GM23248 (cell line): Measurements from ENCODE around the gene DDX59. TPM values are rescaled to one million over a fixed set of nuclear protein-coding genes. Genes with fewer than 3 reads are reported as not detected.

Experiments used
- DNase-seq: peaks from one replicate; pipeline ENCODE4 v3.0.0-alpha.2; 2015
- H2AFZ ChIP-seq: fragments of 200-600 bp; sonication (generic); 2 replicates; pipeline ENCODE4 v1.6.1; 2016; ENCODE audit warnings: antibody characterized with exemption
- H3F3A ChIP-seq: fragments of 200-600 bp; sonication (generic); 2 replicates; pipeline ENCODE4 v1.6.1; 2016; ENCODE audit warnings: mild to moderate bottlenecking, antibody characterized with exemption, mixed run types; ENCODE audit not compliant: insufficient read depth
- H3K27ac ChIP-seq: fragments of 200-600 bp; sonication (generic); 2 replicates; pipeline ENCODE4 v1.5.1; 2016; ENCODE audit warnings: mild to moderate bottlenecking
- H3K27me3 ChIP-seq: fragments of 200-600 bp; sonication (generic); replicated peaks from 2 replicates; pipeline ENCODE4 v1.6.1; 2016; ENCODE audit warnings: mild to moderate bottlenecking; ENCODE audit not compliant: insufficient read depth
- H3K36me3 ChIP-seq: fragments of 200-600 bp; sonication (generic); 2 replicates; pipeline ENCODE4 v1.6.1; 2016; ENCODE audit warnings: low read depth, mild to moderate bottlenecking
- H3K4me1 ChIP-seq: fragments of 200-600 bp; sonication (generic); 2 replicates; pipeline ENCODE4 v1.6.1; 2016; ENCODE audit warnings: mild to moderate bottlenecking; ENCODE audit not compliant: insufficient read depth
- H3K4me2 ChIP-seq: fragments of 200-600 bp; sonication (generic); one replicate; pipeline ENCODE4 v1.6.1; 2016; ENCODE audit warnings: mild to moderate bottlenecking; ENCODE audit not compliant: unreplicated experiment
- H3K4me3 ChIP-seq: fragments of 200-600 bp; sonication (generic); 2 replicates; pipeline ENCODE4 v1.5.1; 2016; ENCODE audit warnings: mild to moderate bottlenecking
- H3K79me2 ChIP-seq: fragments of 200-600 bp; sonication (generic); 2 replicates; pipeline ENCODE4 v1.6.1; 2016; ENCODE audit warnings: mild to moderate bottlenecking; ENCODE audit not compliant: insufficient read depth
- H3K9ac ChIP-seq: fragments of 200-600 bp; sonication (generic); 2 replicates; pipeline ENCODE4 v1.6.1; 2016; ENCODE audit warnings: mild to moderate bottlenecking
- H3K9me2 ChIP-seq: fragments of 200-600 bp; sonication (generic); 2 replicates; pipeline ENCODE4 v1.6.1; 2016; ENCODE audit warnings: mixed run types, mild to moderate bottlenecking, moderate library complexity; ENCODE audit not compliant: insufficient read depth
- H3K9me3 ChIP-seq: fragments of 200-600 bp; sonication (generic); one replicate; pipeline ENCODE4 v1.6.1; 2017; ENCODE audit warnings: low read depth
- H4K20me1 ChIP-seq: fragments of 200-600 bp; sonication (generic); 2 replicates; pipeline ENCODE4 v1.6.0; 2016; ENCODE audit not compliant: insufficient read depth
- EZH2 ChIP-seq: fragments of 200-600 bp; sonication (generic); IDR thresholded peaks from 2 replicates; pipeline ENCODE4 v1.6.1; 2018; ENCODE audit warnings: antibody characterized with exemption, mild to moderate bottlenecking; ENCODE audit not compliant: insufficient read depth, poor library complexity, severe bottlenecking
- EZH2phosphoT487 ChIP-seq: fragments of 200-600 bp; sonication (generic); IDR thresholded peaks from 2 replicates; pipeline ENCODE4 v1.6.1; 2018; ENCODE audit warnings: antibody characterized with exemption, moderate library complexity, mild to moderate bottlenecking, low read depth; ENCODE audit not compliant: insufficient read depth
- WGBS, 2 experiments: methylation state at CpG; one replicate each; pipeline ENCODE4 v1.1.6; 2015 to 2017; ENCODE audit warnings: low lambda C conversion rate in 2 of 2, low coverage in 1 of 2; ENCODE audit errors: missing lambda C conversion rate in 2 of 2; 5-methylcytosine and 5-hydroxymethylcytosine counted together
- in situ Hi-C: fragments of 300-500 bp; cut with MboI; formaldehyde crosslinking; loops from 2 replicates; pipeline ENCODE4 v1.15.0; 2020
- polyA plus RNA-seq: library from polyadenylated mRNA; unstranded; fragments of >200 nt; fragmentation: Nextera tagmentation; extraction: Ambion mirVana; gene quantifications from 2 replicates; pipeline ENCODE4 v1.2.1, GENCODE V29; 2016
- total RNA-seq: library from RNA; depleted of rRNA; stranded (reverse); fragments of >200 nt; shearing (Covaris generic); gene quantifications from 2 replicates; pipeline ENCODE4 v1.2.3, GENCODE V29; 2014

DDX59 gene
- total and polyA plus RNA-seq, 2 experiments from 2014 or later, result 12.2 to 14.2 TPM

DNA sequence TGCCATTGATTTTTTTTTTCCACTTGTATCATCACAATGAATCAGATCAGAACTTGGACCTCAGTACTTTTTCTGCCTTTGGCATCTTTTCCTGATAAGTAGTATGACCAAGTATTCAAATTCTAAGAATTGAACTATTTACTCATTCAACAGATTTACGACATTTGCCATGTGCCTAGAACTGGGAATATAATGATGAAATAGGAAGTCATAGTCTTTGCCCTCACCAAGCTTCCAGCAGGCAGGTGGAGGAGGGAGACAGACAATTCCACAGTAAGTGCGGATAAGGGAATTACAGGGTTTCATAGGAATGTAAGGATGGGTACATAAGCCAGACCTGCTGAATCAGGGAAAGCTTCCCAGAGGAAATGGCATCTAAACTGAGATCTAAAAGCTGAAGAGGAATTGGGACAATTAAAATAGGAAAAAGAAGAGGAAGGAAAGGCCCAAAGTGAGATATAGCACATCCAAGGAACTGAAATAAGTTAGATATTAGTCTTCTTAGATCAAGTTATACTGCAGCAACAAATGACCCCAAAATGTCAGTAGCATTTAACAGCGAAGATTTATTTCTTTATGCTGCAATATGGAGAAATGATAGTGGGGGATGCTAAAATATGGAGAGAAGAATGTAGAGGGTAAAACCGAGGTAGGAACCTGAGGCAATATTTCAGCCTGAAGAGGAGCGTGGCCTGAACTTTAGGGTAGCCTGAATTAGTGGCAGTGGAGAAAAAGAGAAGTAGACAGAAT, 5.3 kb upstream of the DDX59 start:
- no peaks in the 10 kb centered on the region for H3K9me2 ChIP-seq
- no peak overlapping the region for H3K4me2 ChIP-seq
- peak; percentile 21 for DNase-seq
- H3K36me3 ChIP-seq, result no peaks in the 10 kb centered on the region
- no peak overlapping the region for H3K4me3 ChIP-seq
- TF ChIP-seq EZH2phosphoT487 (no peak), EZH2 (no peak)
- H3K9ac ChIP-seq, result no peak overlapping the region
- no peaks in the 10 kb centered on the region for H3K27me3 ChIP-seq
- H3K27ac ChIP-seq, result no peak overlapping the region
- WGBS, 2 experiments, result 80 to 82% methylated on average over 5 of the region's 5 CpGs
- H3F3A ChIP-seq, result peaks cover 17% of the 10 kb centered on the region
- H3K9me3 ChIP-seq, result no peaks in the 10 kb centered on the region
- no peak overlapping the region for H2AFZ ChIP-seq
- in situ Hi-C loops, result no loop called here
- peaks cover 20% of the 10 kb centered on the region for H3K4me1 ChIP-seq
- H3K79me2 ChIP-seq, result peaks cover 10% of the 10 kb centered on the region; the same call in 1 of the 2 replicates
- H4K20me1 ChIP-seq, result no peaks in the 10 kb centered on the region

DNA sequence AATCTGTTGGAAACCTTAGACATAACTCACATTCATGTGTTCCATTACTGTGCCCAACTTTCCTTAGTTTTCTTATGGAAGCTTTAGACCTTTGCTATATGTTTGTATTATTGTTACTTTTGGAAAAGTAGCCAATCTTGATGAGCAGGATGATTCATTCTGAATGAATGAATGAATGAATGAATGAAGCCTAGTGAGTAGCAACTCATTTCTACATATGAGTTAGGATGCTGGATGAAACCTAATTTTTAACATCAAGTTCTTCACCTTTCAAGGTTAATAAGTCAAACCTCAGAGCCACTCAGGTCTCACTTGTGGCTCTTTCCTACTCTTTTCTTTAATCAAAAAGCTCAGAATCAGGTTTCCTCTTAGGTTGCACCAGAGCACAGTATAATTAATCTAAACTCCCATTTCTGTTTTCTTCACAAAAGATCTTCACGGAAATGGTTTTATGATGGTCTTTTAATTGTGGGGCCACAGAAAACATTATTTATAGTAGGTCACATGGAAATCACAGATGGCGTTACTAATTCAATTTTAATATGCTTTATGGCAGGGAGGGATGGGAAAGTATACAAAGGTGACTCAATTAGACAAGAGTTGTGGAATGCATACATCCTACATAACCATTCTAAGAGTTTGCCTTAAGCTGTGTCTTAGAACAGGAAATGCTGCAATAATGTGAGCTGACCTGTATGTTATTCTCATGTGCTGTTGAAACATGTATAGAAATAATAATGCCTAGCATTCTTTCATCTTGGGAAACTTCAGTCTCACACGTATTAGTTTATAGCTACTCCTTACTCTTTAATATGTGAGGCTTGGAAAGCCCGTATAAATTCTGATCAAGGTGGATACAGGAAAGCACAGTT, 4.5 kb upstream of the DDX59 start:
- no peak overlapping the region for H3K4me2 ChIP-seq
- no peak overlapping the region for H3K4me3 ChIP-seq
- DNase-seq, result peak; percentile 9
- peaks cover 10% of the 10 kb centered on the region; the same call in 1 of the 2 replicates for H3K79me2 ChIP-seq
- TF ChIP-seq EZH2phosphoT487 (no peak), EZH2 (no peak)
- no peaks in the 10 kb centered on the region for H3K9me2 ChIP-seq
- no peaks in the 10 kb centered on the region for H4K20me1 ChIP-seq
- H3K27me3 ChIP-seq, result no peaks in the 10 kb centered on the region
- no peak overlapping the region for H3K27ac ChIP-seq
- H2AFZ ChIP-seq, result no peak overlapping the region
- no peaks in the 10 kb centered on the region for H3K36me3 ChIP-seq
- no peaks in the 10 kb centered on the region for H3K9me3 ChIP-seq
- in situ Hi-C loops, result no loop called here
- H3K4me1 ChIP-seq, result peaks cover 20% of the 10 kb centered on the region
- 65 to 71% methylated on average over 4 of the region's 4 CpGs for WGBS, 2 experiments
- no peak overlapping the region for H3K9ac ChIP-seq
- H3F3A ChIP-seq, result peaks cover 17% of the 10 kb centered on the region

- Histone ChIP-seq H3K4me2 (peak overlapping the region; percentile 83), H3K9me3 (no peaks in the 10 kb centered on the region), H3K9ac (peak overlapping the region; percentile 99; the same call in 1 of the 2 replicates), H3K36me3 (no peaks in the 10 kb centered on the region), H2AFZ (peak overlapping the region; percentile 85), H3K4me1 (peaks cover 28% of the 10 kb centered on the region), H3K9me2 (no peaks in the 10 kb centered on the region), H4K20me1 (no peaks in the 10 kb centered on the region), H3K79me2 (peaks cover 36% of the 10 kb centered on the region), H3F3A (peaks cover 23% of the 10 kb centered on the region), H3K27me3 (no peaks in the 10 kb centered on the region), H3K4me3 (peak overlapping the region; percentile 84; the same call in 1 of the 2 replicates), H3K27ac (no peak overlapping the region)
- WGBS, 2 experiments, result 99% methylated on average over 5 of the region's 5 CpGs
- no peak for TF ChIP-seq EZH2phosphoT487
- no peak for TF ChIP-seq EZH2
- in situ Hi-C loops, result no loop called here
- no peak for DNase-seq
These were observed 1.6 kb upstream of the DDX59 start for GRCh38 chr1:200671235-200671786.

DNA sequence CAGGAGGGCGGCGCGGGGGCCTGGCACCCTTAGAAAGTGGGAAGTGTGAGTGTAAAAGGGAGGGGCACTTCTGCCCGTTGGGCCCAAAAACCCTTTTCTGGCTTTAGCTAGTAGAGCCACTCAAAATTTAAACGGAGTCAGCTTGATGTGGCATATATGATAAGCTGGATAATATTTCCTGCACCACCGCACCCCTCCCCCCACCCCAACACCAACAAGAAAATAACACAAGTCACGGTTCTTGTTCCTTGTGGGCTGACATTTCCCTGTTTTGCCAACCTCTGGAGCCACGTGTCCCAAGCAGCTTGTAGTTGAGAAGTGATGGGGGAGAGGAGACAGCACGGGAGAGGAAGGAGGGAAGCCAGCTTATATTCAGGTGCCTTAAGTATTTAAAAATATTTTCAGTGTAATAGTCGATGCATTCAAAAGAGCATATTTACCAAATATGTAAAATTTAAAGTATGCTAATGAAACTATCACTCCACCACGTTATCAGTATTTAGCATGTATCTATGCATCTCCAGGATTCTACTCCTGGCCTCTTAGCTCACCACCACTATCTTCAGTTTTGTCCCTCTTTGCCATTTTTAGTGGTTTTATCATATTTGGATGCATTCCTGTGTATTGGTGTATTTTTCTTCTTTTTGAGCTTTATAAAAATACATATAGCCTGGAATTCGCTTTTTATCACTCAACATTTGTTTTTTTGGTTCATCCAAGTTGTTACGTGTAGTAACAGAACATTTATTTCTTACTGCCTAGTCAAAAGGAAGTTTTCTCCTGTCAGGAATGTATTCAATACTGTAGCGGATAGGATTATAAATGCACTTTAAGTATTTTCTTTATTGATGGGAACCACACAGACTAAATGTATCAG, 773 bp upstream of the DDX59 start:
- TF ChIP-seq EZH2phosphoT487 (no peak), EZH2 (no peak)
- H2AFZ ChIP-seq, result peak overlapping the region; percentile 85
- peak overlapping the region; percentile 99 for H3K27ac ChIP-seq
- peaks cover 23% of the 10 kb centered on the region for H3F3A ChIP-seq
- DNase-seq, result peak; percentile 74
- peak overlapping the region; percentile 84 for H3K4me3 ChIP-seq
- H3K27me3 ChIP-seq, result no peaks in the 10 kb centered on the region
- no peaks in the 10 kb centered on the region for H3K9me2 ChIP-seq
- peak overlapping the region; percentile 99 for H3K9ac ChIP-seq
- H3K9me3 ChIP-seq, result no peaks in the 10 kb centered on the region
- H3K4me2 ChIP-seq, result peak overlapping the region; percentile 83
- WGBS, 2 experiments, result 22 to 24% methylated on average over 13 to 14 of the region's 14 CpGs
- H4K20me1 ChIP-seq, result no peaks in the 10 kb centered on the region
- no peaks in the 10 kb centered on the region for H3K36me3 ChIP-seq
- in situ Hi-C loops, result no loop called here
- peaks cover 34% of the 10 kb centered on the region for H3K4me1 ChIP-seq
- H3K79me2 ChIP-seq, result peaks cover 43% of the 10 kb centered on the region
